Suprapubic skin (tissue), 3 donors: ENCODE measurements around the gene NDE1.

ENCODE experiments used
- POLR2A ChIP-seq, 2 donors: fragments of 450-650 bp; IDR thresholded peaks; one replicate each; pipeline ENCODE4 v1.6.1; 2017; ENCODE audit warnings: antibody characterized with exemption in 2 of 2, mild to moderate bottlenecking in 2 of 2, moderate library complexity in 2 of 2
- TF ChIP-seq, protein P1 (sequence below), 2 donors: fragments of 200-600 bp in 1 of 2; fragments of 450-650 bp in 1 of 2; sonication (generic) in 1 of 2; IDR thresholded peaks; one replicate each; pipeline ENCODE4 v1.5.1; 2016 to 2019; ENCODE audit warnings: antibody characterized with exemption in 2 of 2, mild to moderate bottlenecking in 1 of 2, moderate library complexity in 1 of 2

DNA sequence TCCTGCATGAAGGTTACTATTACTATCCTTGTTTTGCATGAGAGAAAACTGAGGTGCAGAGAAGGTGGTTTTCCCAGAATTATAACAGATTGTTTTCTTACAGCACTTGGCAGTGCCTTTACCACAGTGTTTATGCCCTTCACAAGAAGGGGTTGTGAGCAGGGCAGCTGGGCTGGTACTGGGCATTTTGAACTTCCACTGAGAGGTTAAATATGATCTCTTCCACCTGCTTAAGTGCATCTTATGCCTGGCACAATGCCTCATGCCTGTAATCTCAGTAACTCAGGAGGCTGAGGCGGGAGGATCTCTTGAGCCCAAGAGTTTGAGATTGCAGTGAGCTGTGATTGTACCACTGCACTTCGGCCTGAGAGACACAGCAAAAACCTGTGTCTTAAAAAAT lies 36.2 kb downstream of the NDE1 start:
- no peak for TF ChIP-seq POLR2A (IDR thresholded peaks at IDR 0.05)
- TF ChIP-seq, protein P1, sequence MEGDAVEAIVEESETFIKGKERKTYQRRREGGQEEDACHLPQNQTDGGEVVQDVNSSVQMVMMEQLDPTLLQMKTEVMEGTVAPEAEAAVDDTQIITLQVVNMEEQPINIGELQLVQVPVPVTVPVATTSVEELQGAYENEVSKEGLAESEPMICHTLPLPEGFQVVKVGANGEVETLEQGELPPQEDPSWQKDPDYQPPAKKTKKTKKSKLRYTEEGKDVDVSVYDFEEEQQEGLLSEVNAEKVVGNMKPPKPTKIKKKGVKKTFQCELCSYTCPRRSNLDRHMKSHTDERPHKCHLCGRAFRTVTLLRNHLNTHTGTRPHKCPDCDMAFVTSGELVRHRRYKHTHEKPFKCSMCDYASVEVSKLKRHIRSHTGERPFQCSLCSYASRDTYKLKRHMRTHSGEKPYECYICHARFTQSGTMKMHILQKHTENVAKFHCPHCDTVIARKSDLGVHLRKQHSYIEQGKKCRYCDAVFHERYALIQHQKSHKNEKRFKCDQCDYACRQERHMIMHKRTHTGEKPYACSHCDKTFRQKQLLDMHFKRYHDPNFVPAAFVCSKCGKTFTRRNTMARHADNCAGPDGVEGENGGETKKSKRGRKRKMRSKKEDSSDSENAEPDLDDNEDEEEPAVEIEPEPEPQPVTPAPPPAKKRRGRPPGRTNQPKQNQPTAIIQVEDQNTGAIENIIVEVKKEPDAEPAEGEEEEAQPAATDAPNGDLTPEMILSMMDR (IDR thresholded peaks at IDR 0.05), result no peak
